Uterine smooth muscle cell (primary cell): Measurements from ENCODE around the gene ATP6V1C2. TPM values are rescaled to one million over a fixed set of nuclear protein-coding genes. Genes with fewer than 3 reads are reported as not detected.

Experiments
- total RNA-seq: library from RNA; depleted of rRNA; stranded (reverse); fragments of >200 nt; gene quantifications from 2 replicates; pipeline ENCODE4 v1.2.3, GENCODE V29; 2014

The ATP6V1C2 gene
- under 0.01 TPM in 1 of 2 replicates, not detected in the other for total RNA-seq

GRCh38 chr2:10721396-10722251 is at the start of gene ATP6V1C2:
TSS of gene ATP6V1C2 (plus strand) at chr2:10721630. CDS start at chr2:10722850, 1,220 bp downstream.

DNA sequence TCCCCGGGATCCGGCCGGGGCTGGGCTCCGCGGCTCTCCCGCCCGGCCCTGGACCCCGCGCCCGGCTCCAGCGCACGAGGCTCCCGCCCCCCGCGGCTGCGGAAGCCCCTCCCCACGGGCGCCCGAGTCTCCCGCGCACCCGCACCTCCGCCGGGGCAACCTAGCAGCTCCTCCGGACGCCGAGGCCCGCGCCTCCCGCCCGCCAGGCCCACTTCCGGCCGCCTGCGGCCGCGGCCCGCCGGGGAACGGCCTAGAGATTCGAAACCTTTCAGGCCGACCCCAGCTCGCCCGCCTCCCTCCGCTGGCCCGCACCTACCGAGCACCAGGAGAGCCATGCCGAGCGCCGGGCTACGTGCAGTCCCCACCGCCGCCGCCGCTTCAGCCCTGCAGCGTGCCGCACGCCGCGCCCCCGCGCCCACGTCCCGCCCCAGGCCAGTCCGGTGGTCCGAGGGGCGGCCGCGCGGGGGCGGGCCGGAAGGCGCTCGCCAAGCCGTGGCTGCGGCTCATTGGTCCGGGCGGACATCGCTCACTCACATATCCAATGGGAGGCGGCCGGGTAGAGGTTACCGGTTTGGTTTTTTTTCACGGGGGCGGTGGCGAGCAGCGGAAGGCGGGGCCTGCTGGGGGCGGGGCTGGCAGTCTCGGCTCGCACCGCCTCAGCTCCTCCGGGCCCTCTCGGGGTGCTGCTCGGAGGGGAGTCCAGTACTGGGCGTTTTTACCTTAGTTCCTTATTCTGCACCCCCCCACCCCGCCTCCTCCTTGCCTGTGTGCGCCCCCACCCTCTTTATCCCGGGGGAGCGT is 91.1 kb downstream of the ATP6V1C2 start, which contains the start of gene PDIA6:
Gene PDIA6, minus strand, starts transcription at position 424 of the 801 bp plus-strand sequence. Its CDS starts 89 bp downstream, at position 335.

Other genes starting within 250 kb of the ATP6V1C2 start
- gene NOL10, start 31.7 kb upstream of the ATP6V1C2 start, total RNA-seq, result 38.7 and 43.2 TPM in 2 replicates
- 586 and 820 TPM in 2 replicates for gene PDIA6, start 91.2 kb downstream of the ATP6V1C2 start, total RNA-seq
- gene KCNF1, start 190.3 kb downstream of the ATP6V1C2 start, total RNA-seq, result under 0.01 TPM in 1 of 2 replicates, not detected in the other